Neural cell (in vitro differentiated cells): ENCODE measurements around the gene OR5B21.
A peak's percentile ranks its signal among the peaks of the same experiment; 100 is the strongest.

ENCODE experiments used
- CTCF ChIP-seq: fragments of 450-650 bp; IDR thresholded peaks from 2 replicates; pipeline ENCODE4 v1.5.1; 2014; ENCODE audit warnings: antibody characterized with exemption, mild to moderate bottlenecking, moderate library complexity; ENCODE audit not compliant: poor library complexity, severe bottlenecking
- EP300 ChIP-seq: fragments of 450-650 bp; conservative IDR thresholded peaks from 2 replicates; pipeline ENCODE4 v1.6.1; 2014; ENCODE audit warnings: antibody characterized with exemption, mild to moderate bottlenecking, moderate library complexity; ENCODE audit not compliant: poor library complexity, severe bottlenecking
- MXI1 ChIP-seq: fragments of 450-650 bp; conservative IDR thresholded peaks from 2 replicates; pipeline ENCODE4 v1.6.1; 2014; ENCODE audit warnings: antibody characterized with exemption, mild to moderate bottlenecking; ENCODE audit not compliant: poor library complexity, severe bottlenecking
- POLR2AphosphoS5 ChIP-seq: IDR thresholded peaks from 2 replicates; pipeline ENCODE4 v1.6.1; 2012
- RAD21 ChIP-seq: fragments of 450-650 bp; conservative IDR thresholded peaks from 2 replicates; pipeline ENCODE4 v1.6.1; 2014; ENCODE audit warnings: antibody characterized with exemption, mild to moderate bottlenecking, moderate library complexity
- REST ChIP-seq: IDR thresholded peaks from 2 replicates; pipeline ENCODE4 v1.6.1; 2012; ENCODE audit warnings: borderline replicate concordance

GRCh38 chr11:58504232-58504631 is 3.7 kb downstream of the OR5B21 start:
- no peak for TF ChIP-seq CTCF
- peak; percentile 81 for TF ChIP-seq POLR2AphosphoS5
- TF ChIP-seq RAD21: no peak
- TF ChIP-seq REST: no peak
- TF ChIP-seq MXI1: no peak
- TF ChIP-seq EP300: peak; percentile 51
